ENCODE results near the gene NCOR2. TPM values are rescaled to one million over a fixed set of nuclear protein-coding genes. Genes with fewer than 3 reads are reported as not detected.

Gene NCOR2
- total and polyA plus RNA-seq, 2 of the 4 experiments (the other 2 are of a cell fraction) = 12.9 to 40.8 TPM

DNA sequence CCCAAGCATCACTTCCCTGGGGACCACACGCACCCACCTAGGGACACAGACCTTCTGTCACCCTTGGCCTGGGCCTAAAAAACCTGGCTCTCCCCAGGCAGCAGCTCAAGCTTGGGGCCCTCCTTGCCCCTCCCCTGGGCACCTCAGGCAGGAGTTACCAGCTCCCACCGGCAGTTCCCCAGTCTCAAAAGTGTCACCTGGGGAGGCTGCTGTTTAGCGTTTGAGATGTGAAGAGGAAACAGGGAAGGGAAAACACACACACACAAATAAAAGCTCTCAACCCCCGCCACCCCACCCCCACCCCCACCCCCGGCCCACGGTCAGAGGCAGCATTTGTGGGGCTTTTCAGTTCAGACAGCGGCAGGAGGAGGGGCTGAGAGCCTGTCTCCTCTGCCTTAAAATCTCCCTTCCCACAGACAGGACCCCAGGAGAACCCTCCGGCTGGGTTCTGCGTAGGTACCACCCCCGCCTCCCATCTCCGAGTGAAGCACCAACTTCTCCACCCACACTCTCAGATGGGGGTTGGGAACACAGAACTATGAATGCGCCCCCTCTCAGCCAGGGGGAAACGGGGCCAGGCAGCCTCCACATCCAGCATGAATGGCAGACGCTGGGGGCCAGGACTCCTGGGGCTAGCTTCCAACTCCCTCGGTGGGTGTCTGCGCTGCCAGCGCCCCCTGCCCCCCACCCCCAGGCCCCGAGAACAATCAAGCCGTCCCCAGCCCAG lies 3.0 kb downstream of the NCOR2 start:
- Histone ChIP-seq H3K27ac (ENCODE audit: insufficient read depth, low read length) (no peak overlapping the region), H2AK5ac (ENCODE audit: low read depth, low read length) (peak overlapping the region; percentile 51), H3K56ac (ENCODE audit: extremely low read depth, insufficient read depth, low read length) (no peak overlapping the region), H3K9me3 (ENCODE audit: control insufficient read depth, insufficient read depth, low read length) (no peaks in the 10 kb centered on the region), H3K14ac (replicated peaks; ENCODE audit: low read depth, low read length) (no peak overlapping the region), H3K9ac (ENCODE audit: low read depth, low read length) (no peak overlapping the region), H4K5ac (ENCODE audit: low read depth, low read length) (no peak overlapping the region), H3K27me3 (ENCODE audit: control insufficient read depth, insufficient read depth, low read length) (no peaks in the 10 kb centered on the region), H2BK120ac (ENCODE audit: low read depth, low read length) (no peak overlapping the region), H4K8ac (ENCODE audit: low read depth in 2 of 2, low read length in 2 of 2) (no peak overlapping the region), H4K20me1 (ENCODE audit: insufficient read depth, low read length) (peaks cover 73% of the 10 kb centered on the region), H2BK20ac (ENCODE audit: low read depth, low read length) (no peak overlapping the region), H3K79me1 (ENCODE audit: low read depth in 1 of 2, low read length in 2 of 2) (peaks cover 11 to 63% of the 10 kb centered on the region in 2 experiments), H4K91ac (ENCODE audit: insufficient read depth, low read depth, low read length) (no peak overlapping the region), H3K4me1 (ENCODE audit: control insufficient read depth, insufficient read depth, low read length) (peaks cover 23% of the 10 kb centered on the region), H3K36me3 (ENCODE audit: control insufficient read depth, insufficient read depth, low read length) (no peaks in the 10 kb centered on the region), H3K4me3 (ENCODE audit: insufficient read depth, low read depth, low read length) (no peak overlapping the region), H2BK15ac (ENCODE audit: low read depth, low read length) (no peak overlapping the region), H3K4me2 (ENCODE audit: low read depth, low read length) (peak overlapping the region; percentile 31; the same call in 1 of the 2 replicates), H3K9me1 (ENCODE audit: insufficient read depth, low read length) (peaks cover 10% of the 10 kb centered on the region; the same call in 1 of the 2 replicates), H2AK9ac (replicated peaks; ENCODE audit: low read depth, low read length, poor library complexity) (no peak overlapping the region), H2AFZ (replicated peaks; ENCODE audit: low read length, poor library complexity) (peak overlapping the region; percentile 21), H3K4ac (ENCODE audit: low read depth, low read length) (0 out of 2 replicates have a peak overlapping the region, but pooled peaks have one; percentile 13), H2BK5ac (ENCODE audit: low read depth, low read length, poor library complexity, severe bottlenecking) (no peak overlapping the region), H3K23ac (ENCODE audit: low read depth, low read length) (no peak overlapping the region), H3K18ac (ENCODE audit: low read depth, low read length) (no peak overlapping the region)
- ChIA-PET POLR2A (ENCODE audit: unreplicated experiment) (no interaction called here), CTCF (no interaction called here)
- intact Hi-C loops (cut with micrococcal nuclease) (no loop called here), in situ Hi-C loops (cut with MboI; ENCODE audit: low sequenced_read_pairs) (loop anchor here (10.0 kb wide), 1 partner anchor 180 kb away; no protein-coding TSS in a partner anchor), dilution Hi-C loops (cut with HindIII; ENCODE audit: low sequenced_read_pairs, unreplicated experiment) (no loop called here)
- ATAC-seq (ENCODE audit: low read depth) = no peak
- TF ChIP-seq, protein P1, sequence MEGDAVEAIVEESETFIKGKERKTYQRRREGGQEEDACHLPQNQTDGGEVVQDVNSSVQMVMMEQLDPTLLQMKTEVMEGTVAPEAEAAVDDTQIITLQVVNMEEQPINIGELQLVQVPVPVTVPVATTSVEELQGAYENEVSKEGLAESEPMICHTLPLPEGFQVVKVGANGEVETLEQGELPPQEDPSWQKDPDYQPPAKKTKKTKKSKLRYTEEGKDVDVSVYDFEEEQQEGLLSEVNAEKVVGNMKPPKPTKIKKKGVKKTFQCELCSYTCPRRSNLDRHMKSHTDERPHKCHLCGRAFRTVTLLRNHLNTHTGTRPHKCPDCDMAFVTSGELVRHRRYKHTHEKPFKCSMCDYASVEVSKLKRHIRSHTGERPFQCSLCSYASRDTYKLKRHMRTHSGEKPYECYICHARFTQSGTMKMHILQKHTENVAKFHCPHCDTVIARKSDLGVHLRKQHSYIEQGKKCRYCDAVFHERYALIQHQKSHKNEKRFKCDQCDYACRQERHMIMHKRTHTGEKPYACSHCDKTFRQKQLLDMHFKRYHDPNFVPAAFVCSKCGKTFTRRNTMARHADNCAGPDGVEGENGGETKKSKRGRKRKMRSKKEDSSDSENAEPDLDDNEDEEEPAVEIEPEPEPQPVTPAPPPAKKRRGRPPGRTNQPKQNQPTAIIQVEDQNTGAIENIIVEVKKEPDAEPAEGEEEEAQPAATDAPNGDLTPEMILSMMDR (conservative IDR thresholded peaks at IDR 0.05; ENCODE audit: low read depth, low read length) = no peak
- TF ChIP-seq USF2 (IDR thresholded peaks at IDR 0.05; ENCODE audit: low read depth, low read length) (no peak), RAD21 (IDR thresholded peaks at IDR 0.05; ENCODE audit: low read length) (no peak), BHLHE40 (IDR thresholded peaks at IDR 0.05; ENCODE audit: low read depth, low read length) (no peak), MXI1 (IDR thresholded peaks at IDR 0.05; ENCODE audit: borderline replicate concordance, low read depth, low read length) (no peak), CEBPB (IDR thresholded peaks at IDR 0.05; ENCODE audit: low read depth, low read length) (no peak), MAFK (IDR thresholded peaks at IDR 0.05; ENCODE audit: low read depth, low read length) (no peak), RFX5 (IDR thresholded peaks at IDR 0.05; ENCODE audit: low read depth, low read length) (no peak), FOS (IDR thresholded peaks at IDR 0.05; ENCODE audit: low read depth, low read length) (no peak)
- TF ChIP-seq, protein P2, sequence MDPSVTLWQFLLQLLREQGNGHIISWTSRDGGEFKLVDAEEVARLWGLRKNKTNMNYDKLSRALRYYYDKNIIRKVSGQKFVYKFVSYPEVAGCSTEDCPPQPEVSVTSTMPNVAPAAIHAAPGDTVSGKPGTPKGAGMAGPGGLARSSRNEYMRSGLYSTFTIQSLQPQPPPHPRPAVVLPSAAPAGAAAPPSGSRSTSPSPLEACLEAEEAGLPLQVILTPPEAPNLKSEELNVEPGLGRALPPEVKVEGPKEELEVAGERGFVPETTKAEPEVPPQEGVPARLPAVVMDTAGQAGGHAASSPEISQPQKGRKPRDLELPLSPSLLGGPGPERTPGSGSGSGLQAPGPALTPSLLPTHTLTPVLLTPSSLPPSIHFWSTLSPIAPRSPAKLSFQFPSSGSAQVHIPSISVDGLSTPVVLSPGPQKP (IDR thresholded peaks at IDR 0.05; ENCODE audit: borderline replicate concordance, low read depth, low read length) = no peak
- DNase-seq = no peak
- WGBS, 2 experiments (ENCODE audit: extremely low coverage in 2 of 2, insufficient read length in 1 of 2) = 33% methylated on average over 3 of the region's 19 CpGs; no CpG with 5 or more reads in 1 of the 2 experiments
- BruUV-seq (replicated peaks) = no TSS peak

All from IMR-90 (cell line).